ENCODE results near the gene POLR1G. TPM values are rescaled to one million over a fixed set of nuclear protein-coding genes. Genes with fewer than 3 reads are reported as not detected.
A peak's percentile ranks its signal among the peaks of the same experiment; 100 is the strongest.

The POLR1G gene
- total RNA-seq, 2 donors from 2014 or later: 5.5 to 5.6 TPM

GRCh38 chr19:45402298-45403061 lies 4.0 kb upstream of the POLR1G start:
- peak; percentile 64 for DNase-seq (ENCODE audit: low spot score)
- Histone ChIP-seq H3K9me3 (no peaks in the 10 kb centered on the region), H3K27me3 (no peaks in the 10 kb centered on the region), H3K4me3 (peak overlapping the region; percentile 72 to 76), H3K27ac (peak overlapping the region; percentile 96 to 99), H3K36me3 (peaks cover 13% of the 10 kb centered on the region), H3K4me1 (peaks cover 0 to 71% of the 10 kb centered on the region in 2 donors)
- TF ChIP-seq CTCF (IDR thresholded peaks at IDR 0.05): peak; percentile 39 to 73

- no peaks in the 10 kb centered on the region for H3K27me3 ChIP-seq
- peak overlapping the region; percentile 96 to 99 for H3K27ac ChIP-seq
- peak overlapping the region; percentile 72 to 76 for H3K4me3 ChIP-seq
- peaks cover 0 to 69% of the 10 kb centered on the region in 2 donors for H3K4me1 ChIP-seq
- H3K9me3 ChIP-seq: no peaks in the 10 kb centered on the region
- no peak for DNase-seq (ENCODE audit: low spot score)
- TF ChIP-seq CTCF (IDR thresholded peaks at IDR 0.05): no peak
- H3K36me3 ChIP-seq: peaks cover 9% of the 10 kb centered on the region
Observed at GRCh38 chr19:45403272-45403671, 3.2 kb upstream of the POLR1G start.

DNA sequence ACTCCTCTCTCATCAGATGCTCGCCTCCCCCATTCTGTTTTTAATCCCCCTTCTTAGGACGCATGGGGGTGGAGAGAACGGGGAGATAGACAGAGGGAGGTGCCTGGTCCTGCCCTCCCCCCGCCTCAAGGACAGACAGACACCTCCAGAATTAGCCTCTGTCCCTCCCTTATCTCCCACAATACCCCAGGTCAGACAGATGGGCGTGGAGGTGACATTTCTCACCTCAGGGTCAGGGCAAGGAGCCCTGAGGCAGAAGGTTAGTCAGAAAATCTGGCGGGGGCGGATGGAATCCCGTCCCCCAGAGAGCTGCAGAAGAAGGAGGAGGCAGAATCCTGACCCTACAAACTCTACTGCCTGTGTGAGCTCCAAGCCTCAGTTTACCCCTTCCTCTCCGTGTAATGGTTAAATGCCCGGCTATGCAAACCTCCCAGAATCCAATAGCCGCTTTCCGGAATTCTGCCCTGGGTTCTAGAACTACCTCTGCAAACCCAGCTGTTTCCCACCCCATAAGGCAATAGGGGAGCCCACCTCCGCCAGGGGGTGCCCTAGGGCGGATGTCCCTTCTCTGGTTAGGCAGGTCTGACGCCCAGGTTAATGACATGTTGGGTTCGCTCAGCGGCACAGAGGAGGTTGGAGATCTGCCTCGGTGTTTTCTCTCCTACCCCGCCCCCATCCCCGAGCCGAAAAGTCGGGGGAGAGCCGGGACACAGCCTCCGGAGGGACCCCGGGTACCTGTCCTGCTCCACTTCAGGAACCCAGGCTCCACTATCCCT lies 2.5 kb upstream of the POLR1G start:
- Histone ChIP-seq H3K27me3 (no peaks in the 10 kb centered on the region), H3K4me1 (peaks cover 0 to 62% of the 10 kb centered on the region in 2 donors), H3K36me3 (peaks cover 7% of the 10 kb centered on the region), H3K9me3 (no peaks in the 10 kb centered on the region), H3K27ac (peak overlapping the region; percentile 96 to 99), H3K4me3 (peak overlapping the region; percentile 72 to 76)
- peak; percentile 25 to 59 for TF ChIP-seq CTCF (IDR thresholded peaks at IDR 0.05)
- peak; percentile 69 for DNase-seq (ENCODE audit: low spot score)

- DNase-seq (ENCODE audit: low spot score): peak; percentile 91
- TF ChIP-seq CTCF (IDR thresholded peaks at IDR 0.05): no peak
- no peaks in the 10 kb centered on the region for H3K36me3 ChIP-seq
- H3K27ac ChIP-seq: peak within 1 kb of the TSS; percentile 96 to 99
- H3K4me3 ChIP-seq: peak within 1 kb of the TSS; percentile 72 to 76
- H3K4me1 ChIP-seq: peaks cover 0 to 61% of the 10 kb centered on the region in 2 donors
- H3K27me3 ChIP-seq: no peaks in the 10 kb centered on the region
- no peaks in the 10 kb centered on the region for H3K9me3 ChIP-seq
Observed at GRCh38 chr19:45404557-45405434, 1.6 kb upstream of the POLR1G start, which contains the start of gene PPP1R13L. TSS of gene PPP1R13L (minus strand) at chr19:45405069. CDS start at chr19:45398318, 6,751 bp downstream.

Measured in right atrium auricular region (tissue), 2 donors.